Measurements from ENCODE around the gene WDR48.

Gene WDR48

DNA sequence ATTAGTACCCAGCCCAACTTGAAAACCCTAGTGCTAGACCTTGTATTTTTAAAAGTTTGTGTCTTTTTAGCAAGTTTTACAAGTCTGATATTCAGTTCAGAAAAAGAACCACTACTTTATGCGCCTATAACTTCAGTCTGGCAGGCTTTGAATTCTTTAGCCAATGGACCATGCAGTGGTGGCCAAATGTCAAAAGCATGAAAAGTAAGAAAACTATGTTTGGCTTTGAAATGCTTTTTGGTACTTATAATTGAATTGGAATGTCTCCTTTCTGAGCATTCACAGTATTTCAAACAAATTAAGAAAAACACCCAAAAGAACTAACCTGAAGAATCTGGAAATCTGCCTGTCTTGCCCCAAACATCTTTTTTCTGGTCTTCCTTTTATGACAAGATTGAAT is 12.8 kb downstream of the WDR48 start:
- DNase-seq, result no peak

DNA sequence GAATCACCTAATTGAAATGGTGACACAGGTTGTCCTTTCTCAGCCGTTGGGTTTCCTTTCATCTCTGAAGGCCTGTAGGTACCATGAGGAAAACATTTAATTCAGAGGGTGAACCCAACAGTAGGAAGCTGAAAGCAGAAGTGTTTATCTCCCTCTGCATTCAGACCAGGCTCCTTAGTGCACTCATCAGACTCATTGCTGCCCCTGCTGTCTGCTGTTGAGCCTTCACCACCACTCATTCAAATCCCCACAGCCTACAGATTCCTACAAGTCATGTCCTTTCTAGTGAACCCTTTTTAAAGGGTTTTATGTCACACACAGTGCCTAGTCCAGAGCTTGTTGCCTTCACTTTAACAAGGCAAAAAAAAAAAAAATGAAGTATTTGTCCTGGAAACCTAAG is 13.4 kb downstream of the WDR48 start:
- DNase-seq, result no peak

DNA sequence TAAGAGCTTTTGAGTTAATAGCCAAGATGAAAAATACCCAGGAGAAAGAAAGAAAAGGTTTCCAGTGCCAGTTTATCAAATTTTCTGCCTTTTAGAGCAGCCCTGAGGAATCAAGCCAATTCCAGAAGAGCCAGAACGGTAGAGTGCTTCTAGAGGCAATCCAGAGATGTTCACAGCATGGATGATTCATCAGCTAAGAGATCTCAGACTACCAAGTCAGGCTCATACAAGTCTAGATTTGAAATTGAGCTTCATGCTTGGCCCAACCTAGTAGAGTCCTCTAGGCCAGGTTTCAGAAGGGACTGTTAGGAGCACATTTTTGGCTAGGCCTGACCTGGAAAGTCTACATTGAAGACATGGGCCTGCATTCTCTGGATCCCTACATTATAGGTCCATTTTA is 15.5 kb downstream of the WDR48 start:
- no peak for DNase-seq

DNA sequence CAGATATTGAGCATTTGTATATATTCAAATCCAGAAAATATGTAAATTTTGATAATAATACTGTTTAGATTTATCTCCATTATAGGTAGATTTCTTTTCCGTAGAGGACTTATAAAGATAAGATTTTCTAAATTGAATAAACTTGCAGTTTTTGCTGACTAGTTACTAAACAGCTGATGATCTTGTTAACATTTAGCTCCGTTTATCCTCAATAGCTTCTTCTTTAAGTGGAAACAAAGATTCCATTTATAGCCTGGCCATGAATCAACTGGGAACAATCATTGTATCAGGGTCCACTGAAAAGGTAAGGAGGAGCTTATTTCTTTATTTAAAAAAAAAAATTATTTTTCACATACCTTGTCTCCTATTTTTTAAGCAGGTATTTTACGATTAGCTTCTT is 16.7 kb downstream of the WDR48 start:
- no peak for DNase-seq

DNA sequence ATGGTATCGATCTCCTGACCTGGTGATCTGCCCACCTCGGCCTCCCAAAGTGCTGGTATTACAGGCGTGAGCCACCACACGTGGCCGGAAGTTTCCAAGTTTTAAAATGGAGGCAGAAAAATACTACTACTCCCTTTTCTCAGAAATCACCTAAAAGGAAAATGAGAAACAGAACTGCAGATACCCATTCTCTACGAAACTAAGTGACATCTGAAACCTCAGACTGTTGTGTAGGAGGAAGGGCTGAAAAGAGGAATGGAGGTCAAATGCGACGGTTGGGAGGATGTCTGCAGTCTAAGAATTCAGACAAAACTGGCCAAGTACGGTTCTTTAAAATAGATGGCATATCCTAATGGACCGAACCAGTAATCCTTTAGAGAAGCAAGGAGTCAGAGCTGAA is 24.1 kb downstream of the WDR48 start:
- no peak for DNase-seq

DNA sequence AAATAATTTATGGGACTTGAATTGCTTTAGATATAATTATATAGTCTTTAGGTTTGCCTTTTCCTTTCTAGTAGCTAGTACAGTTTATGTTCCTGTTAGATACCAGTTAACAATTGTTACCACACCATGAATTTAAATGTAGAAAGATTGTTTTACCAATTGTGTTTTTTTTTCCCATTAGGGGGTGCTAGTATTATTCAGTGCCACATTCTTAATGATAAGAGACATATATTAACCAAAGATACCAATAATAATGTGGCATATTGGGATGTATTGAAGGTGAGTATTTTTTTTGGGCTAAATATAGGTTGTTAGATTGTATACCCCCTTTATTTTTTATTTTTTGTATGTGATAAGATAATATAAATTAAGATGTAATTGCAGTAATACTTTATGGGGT is 27.7 kb downstream of the WDR48 start:
- DNase-seq, result no peak

DNA sequence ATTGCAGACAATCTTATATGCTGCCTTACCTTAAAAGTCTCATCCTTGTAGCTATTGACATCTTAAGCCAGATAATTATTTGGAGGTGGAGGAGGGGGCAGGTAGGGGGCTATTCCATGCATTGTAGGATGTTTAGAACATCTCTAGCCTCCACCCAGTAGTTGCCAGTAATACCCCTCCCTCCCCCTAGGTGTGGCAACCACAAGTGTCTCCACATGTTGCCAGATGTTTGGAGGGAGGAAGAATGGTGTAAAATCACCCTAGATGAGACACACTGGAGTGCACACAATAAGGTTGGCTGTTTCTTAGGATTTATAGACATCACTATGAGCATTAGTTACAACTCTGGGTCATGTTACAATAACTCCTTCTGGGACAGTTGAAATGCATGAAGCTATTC is 28.2 kb downstream of the WDR48 start:
- DNase-seq, result no peak

DNA sequence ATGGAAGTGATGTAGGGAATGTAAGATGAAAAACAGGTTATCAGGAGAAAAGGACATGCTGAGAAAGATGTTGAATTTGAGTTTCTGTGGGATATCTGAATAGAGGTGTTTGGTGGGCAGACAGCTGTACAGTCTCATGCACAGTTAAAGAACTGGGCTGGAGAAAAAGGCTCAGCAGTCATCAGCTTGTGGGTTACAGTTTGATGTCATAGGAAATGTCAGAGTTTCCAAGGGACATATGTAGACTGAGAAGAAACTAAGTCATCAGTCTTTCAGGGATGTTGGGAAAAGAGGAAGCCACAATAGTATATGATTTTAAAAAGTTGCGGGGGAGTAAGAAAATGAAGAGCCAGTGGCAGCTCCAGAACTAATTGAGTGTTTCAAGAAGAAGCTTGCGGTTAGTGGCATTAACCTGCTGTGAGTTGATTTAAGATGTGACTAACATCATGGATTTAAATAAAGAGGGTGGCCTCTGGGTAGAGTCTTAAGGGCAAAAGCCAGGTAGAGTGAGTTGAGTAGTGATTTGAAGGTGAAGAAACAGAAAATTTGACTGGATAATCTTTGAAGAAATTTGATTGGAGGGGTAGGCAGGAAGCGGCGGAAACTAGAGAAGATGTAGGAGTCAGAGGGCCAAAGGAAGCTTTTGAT is 31.0 kb downstream of the WDR48 start:
- no peak for DNase-seq

DNA sequence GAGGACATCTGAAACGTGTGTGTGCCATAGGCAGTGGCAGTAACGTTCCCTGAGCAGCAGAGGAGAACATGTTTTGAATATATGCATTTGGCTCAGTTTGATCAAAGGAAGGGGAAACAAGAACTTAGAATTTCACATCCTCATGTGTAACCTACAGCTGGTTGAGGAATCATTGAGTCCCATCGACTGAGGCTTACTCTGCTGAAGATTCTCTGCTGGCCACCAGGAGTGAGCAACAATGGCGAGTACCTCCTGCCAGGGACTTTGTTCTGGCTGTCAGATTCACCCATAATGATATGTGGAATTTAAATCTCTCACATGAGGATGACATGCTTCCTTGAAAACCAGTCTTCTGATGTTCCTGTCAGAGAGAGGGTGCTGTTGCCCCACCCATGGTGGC is 34.3 kb downstream of the WDR48 start:
- DNase-seq, result no peak

DNA sequence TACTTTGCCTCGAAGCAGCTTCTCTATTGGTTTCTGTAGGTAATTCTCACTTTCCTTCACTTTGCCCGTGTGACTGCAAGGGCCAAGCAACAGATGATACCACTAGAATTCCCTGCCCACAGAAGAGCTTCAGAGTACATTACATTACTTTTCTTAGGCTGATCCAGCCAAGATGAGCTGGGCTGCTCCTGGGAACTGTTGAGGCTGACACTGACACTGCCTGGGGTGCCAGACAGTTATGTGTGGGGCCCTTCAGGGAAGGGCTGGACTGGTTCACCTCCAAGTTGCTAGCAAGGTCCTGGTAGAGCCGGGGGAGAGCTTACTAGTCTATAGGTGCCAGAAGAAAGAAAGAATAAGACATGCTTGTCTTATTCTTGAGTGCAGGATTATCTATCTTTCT is 36.6 kb downstream of the WDR48 start:
- no peak for DNase-seq

DNA sequence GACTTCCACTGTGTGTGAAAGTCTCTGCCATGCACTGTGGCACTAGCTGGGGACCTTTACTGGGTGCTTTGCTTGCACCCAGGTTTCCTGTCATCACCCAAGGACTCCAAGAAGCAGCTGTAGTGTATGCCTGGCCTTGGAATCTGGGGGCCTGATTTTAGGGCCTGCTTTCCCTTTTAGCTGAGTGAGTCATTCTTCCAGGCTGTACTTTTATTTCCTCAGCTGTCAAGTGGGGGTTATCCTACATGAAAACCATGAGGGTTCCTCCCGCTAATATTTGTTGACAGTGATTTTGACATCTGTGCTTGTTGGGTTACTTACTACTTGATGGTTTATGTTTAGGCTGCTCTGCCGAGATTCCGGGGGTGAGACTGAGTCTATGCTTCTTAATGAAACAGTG is 37.1 kb downstream of the WDR48 start:
- DNase-seq, result no peak

DNA sequence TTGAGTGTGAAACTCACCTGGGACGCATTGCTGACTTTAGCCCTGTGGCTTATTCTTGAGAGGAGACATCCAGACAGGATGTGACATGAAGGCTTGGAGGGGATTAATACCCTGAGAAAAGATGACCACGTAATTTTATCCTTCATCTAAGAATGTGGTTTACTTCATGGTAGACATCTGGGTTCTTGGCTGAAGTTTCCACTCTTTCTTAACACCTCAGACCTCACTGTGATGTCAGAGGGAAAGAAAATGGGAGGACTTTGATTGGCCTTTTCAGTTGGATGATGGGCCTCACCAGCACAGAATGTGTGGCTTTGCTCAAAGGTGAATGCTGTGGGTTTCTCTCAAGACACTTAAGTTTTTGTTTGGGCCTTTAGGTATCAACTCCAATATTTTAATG is 39.1 kb downstream of the WDR48 start:
- no peak for DNase-seq

DNA sequence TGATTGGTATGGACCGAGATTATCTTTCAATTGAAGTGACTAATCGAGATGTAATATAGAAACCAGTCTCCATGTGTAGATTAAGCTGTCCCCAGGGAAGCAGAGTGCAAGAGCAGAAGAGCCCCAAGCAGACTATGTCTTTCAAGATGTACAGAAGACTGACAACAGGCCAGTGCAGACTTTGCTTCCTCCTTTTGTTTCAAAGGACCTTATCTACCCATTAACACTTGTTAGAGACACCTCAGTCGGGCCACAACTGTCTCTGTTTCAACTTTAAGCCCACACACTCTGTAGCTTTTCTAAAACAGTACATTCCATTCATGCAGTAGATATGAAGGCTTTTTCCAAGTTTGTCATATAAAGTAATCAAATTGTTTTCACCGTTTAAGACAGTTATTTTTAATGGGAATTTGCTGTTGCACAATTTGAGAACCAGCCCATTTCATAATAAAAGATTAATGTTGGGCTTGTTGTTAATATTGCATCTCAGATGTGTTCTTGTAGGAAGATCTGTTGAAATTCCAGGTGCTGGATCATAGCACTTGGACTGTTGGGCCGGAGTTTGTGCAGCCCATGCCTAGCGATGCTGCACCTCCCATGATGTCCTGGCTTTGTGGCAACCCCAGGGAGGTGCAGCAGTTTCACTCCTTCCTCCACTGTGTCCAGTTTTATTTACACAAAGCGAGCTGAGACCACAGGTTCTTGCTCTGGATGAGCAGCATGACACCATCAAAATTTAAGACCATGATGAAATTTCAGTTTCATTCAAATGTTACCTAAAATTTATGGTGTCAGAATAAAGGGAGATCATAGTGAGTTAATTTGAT is 43.2 kb downstream of the WDR48 start:
- DNase-seq, result no peak

DNA sequence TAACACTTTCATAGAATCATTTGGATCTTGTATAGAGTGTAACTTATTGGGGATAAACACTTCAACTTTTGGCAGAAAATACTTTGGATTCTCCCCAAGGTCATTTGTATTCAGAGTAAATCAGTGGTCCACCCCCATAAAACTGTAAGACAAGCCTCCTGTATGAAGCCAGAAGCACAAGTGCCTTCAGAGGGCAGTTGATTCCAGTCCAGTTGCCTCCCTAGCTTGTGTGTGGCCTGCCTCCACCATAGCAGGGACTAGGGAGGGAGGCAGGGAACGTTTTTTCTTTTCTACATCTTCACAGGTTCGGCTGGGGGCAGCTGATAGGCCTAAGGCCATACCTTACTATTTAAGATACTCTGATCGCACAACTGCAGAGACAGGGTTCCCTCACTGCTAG is 44.0 kb downstream of the WDR48 start:
- DNase-seq, result no peak

DNA sequence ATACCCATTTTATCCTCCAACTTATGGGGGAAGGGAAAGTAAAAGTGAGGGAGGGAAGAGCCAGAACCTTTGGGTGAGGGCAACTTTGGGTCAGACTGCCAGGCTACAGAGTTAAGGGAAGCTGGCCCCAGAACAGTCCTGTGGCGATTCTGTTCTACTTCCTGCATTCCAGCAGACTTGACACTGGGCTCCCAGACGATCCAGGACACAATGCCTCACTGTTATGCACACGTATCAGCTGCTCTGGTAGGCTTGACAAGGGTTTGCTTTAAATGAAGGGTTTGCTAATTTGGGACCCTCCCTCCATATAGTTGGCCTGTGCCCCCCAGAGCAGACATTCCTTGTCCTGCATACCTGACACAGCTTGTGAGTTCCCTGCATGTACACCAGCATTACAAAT is 45.0 kb downstream of the WDR48 start:
- DNase-seq, result no peak

DNA sequence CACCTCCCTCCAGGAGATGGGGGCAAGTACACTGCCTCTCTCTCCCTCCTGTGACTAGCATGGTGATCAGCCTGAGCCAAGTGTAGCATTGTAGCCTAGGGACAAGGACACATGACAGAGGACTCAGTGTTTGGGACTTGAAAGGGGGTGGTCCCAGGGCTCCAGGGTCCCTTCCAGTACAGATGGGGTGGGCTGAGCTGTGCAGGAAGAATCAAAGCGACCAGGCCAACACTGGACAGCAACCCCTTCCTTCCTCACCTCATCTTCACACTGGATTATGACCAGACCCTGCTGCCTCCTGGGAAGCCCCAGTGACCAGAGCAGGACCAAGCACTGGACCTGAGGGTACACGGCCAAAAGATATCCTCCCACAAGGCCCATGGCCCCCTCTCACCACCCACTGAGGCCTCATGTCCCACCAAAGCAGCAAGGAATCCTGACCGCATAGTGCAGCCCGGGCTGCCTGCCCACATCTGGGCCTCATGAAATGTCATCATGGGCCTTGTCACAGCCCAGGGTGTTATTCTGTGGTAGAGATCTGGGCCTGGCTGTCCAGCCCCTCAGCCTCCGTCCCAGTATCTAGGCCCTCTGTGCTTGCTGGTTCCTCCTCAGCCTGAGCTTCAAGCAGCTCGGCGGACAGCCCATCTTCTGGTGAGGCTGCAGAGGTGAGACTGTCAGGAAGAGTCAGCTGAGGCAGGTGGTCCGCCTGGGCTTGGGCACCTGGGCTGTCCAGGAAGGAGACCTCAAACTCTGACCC is 46.1 kb downstream of the WDR48 start:
- no peak for DNase-seq

DNA sequence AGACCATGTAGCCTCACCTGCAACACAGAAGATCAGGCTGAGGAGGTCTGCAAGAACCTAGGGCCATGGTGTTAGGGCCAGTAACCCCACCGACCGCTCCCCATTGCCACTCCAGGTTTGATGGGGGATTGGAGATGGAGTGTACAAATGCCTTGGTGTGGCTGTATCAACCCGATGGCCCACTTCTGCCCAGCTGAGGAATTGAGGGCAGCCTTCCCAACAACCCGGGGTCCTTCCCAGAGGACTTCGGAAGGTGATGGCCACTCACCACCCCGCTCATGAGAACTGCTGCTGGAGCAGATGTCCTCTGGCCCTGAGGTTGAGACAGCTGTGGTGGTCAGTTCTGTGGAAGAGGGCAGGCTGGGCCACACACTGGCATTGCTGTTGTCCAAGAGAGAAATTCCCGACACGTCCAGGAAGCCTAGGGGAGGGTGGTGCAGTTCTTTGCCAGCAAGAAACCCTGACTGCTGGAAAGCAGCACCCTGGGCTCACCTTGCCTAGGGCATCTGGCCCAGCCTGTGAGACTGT is 46.7 kb downstream of the WDR48 start:
- DNase-seq, result no peak

DNA sequence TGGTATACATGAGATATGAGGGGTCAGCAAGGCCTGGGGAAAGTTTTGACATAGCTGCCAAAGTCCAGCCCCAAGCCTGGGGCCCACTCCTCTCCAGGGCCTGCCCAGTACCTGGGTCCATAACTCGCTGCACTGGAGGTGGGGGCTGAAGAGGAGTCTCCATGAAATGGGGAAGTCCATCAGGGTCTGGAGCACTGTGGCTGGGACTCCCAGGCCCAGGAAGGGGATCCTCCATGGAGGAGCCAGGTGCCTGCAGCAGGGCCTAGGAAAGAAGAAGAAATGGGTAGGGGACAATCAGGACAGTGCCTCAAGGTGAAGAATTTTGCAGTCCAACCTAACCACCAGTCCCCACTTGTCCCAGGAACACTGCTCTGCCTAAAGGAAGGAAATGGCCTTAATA is 47.4 kb downstream of the WDR48 start:
- DNase-seq, result no peak

DNA sequence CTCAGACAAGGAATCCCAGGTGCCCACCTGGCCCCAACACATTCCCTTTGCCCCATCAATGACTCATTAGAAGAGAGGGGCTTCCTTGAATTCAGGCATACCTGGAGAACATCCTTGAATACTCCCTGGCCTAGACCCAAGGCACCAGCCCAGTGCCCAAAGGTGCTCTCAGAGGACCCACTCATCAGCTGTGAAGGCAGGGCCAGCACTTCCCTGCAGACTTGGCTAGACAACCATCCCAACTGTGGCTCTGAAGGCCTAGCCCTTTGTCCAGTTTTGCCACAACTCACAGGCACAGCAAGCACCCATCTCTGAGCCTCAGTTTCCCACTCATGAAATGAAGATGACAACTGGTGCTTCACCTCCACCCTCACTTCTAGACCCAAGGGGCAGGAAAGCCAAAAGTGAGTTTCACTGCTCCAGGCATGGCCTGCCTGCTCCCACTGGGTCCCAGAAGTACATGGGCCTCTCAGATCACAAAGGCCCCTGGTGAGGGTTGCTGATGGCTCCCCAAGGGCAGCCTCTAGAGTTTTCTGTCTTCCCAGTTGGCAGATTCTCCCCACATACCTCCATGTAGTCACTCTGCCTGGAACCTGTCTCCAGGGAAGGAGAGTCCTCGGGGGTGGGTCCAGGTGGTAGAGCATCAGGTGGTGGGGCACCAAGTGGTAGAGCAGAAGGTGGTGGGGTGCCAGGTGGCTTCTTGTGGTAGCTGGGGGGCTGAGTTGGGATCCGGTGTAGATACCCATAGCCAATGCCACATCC is 48.1 kb downstream of the WDR48 start:
- no peak for DNase-seq

DNA sequence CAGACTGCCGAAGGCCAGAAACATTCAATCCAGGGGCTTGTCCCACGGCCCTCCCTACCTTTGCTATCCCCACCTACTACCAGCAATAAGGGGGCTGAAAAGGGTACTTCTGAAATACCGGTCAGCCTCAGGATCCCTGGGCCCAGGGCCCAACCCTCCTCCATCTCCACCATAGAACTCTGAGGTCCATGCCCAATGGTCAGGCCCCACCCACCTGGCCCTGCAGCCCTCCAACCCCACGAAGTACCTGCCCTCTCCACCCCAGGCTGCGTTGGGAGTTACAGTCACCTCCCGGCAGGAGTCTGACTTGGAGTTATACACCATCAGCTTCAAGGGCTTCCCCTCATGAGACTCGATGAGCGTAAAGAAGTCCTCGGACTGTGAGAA is 48.7 kb downstream of the WDR48 start:
- DNase-seq, result no peak

DNA sequence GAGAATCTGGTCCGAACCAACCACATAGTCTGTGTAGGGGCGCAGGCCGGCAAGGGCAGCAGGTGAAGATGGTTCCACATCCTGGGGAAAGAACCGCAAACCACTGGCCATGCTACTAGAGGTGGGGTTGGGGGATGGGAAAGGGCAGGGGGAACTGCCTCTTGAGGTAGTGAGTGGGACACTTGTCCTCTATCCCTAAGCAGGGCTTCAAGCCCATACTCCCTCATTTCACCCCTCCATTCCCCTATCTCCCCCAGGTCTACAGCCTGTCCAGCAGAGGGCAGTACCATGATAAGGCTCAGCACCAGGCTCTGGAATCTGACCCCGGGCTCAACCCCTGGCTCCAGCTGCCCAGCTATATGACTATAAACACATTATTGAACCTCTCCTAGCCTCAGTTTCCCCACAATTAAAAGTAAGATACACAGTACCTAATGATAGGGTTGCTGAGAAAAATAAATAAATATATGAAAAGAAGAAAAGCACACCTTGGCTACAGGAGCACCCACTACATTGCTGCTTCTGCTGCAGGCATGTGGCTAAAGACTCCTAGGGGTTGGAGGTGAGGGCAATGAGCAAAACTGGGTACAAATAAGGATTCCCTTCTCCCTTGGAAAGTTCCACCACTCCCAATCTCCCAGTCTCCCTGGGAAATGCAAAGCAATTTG is 49.3 kb downstream of the WDR48 start:
- peak; percentile 37 for DNase-seq

Data from effector CD4-positive, alpha-beta T cell (primary cell).